ENCODE data around the gene PABPN1L. TPM values are rescaled to one million over a fixed set of nuclear protein-coding genes. Genes with fewer than 3 reads are reported as not detected.

The PABPN1L gene
- total and polyA plus RNA-seq, 9 of the 15 experiments (the other 6 are each of a cell fraction or from before 2014, with no cell fraction given): 0.11 to 0.32 TPM; not detected in 7

- TF ChIP-seq ZNF609 (CRISPR knock-in tag; IDR thresholded peaks at IDR 0.05; ENCODE audit: borderline replicate concordance) (no peak), ZNF175 (CRISPR knock-in tag; IDR thresholded peaks at IDR 0.05; ENCODE audit: low read depth) (no peak), MEF2A (IDR thresholded peaks at IDR 0.05; ENCODE audit: control insufficient read depth, low read depth, low read length) (no peak), SP1 (CRISPR knock-in tag; IDR thresholded peaks at IDR 0.05) (peak; percentile 19; the same call in 1 of the 2 replicates), MIER1 (IDR thresholded peaks at IDR 0.05; ENCODE audit: low read depth) (no peak), ILK (tag; IDR thresholded peaks at IDR 0.05; ENCODE audit: borderline replicate concordance, low read depth) (no peak), NKRF (IDR thresholded peaks at IDR 0.05; ENCODE audit: borderline replicate concordance) (no peak), ZNF696 (CRISPR knock-in tag; conservative IDR thresholded peaks at IDR 0.05) (no peak), CBX3 (IDR thresholded peaks at IDR 0.05; ENCODE audit: borderline replicate concordance in 1 of 2, low read length in 2 of 2) (no peak), RERE (CRISPR knock-in tag; IDR thresholded peaks at IDR 0.05; ENCODE audit: borderline replicate concordance) (no peak), POLR3G (IDR thresholded peaks at IDR 0.05; ENCODE audit: extremely low read depth, insufficient read length, insufficient replicate concordance) (no peak), KAT2B (IDR thresholded peaks at IDR 0.05; ENCODE audit: low read depth, low read length) (no peak), USF2 (CRISPR knock-in tag; IDR thresholded peaks at IDR 0.05) (no peak)
Measured at GRCh38 chr16:88870608-88871348, 4.3 kb upstream of the PABPN1L start (continued).

Measured in K562 (cell line).